ENCODE results near the gene GREB1L.

The GREB1L gene

DNA sequence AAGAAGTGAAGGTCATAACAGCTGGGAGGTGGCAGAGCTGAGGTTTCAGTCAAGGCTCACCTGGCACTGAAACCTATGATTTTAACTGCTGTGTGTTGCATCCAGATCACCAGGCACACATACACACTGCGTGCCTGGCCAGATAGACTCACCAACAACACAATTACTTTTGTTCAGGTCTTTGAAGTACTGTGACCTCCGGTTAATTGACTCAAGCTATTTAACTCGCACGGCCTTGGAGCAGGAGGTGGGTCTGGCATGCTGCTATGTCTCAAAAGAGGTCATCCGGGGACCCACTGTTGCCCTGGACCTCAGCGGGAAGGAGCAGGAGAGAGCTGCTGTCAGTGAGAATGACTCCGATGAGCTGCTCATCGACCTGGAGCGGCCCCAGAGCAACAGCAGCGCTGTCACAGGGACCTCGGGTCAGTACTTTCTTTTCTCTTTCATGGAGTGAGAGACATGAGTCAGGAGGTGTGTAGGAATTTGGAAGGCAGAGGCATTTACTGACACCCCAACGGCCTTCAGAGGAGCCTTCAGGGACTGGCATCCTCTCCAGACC lies 254.3 kb downstream of the GREB1L start:
- DNase-seq, result no peak

DNA sequence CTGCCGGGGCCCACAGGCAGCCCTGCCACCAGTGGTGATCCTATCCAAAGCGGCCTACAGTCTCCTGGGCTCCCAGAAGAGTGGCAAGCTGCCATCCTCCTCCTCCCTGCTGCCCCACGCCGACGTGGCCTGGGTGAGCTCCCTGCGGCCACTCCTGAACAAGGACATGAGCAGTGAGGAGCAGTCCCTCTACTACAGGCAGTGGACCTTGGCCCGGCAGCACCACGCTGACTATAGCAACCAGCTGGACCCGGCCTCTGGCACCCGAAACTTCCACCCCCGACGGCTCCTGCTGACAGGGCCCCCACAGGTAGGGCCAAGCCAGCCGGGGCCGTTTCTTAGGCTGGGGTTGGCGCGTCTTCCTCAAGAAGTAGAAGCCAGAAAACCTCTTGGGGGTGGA lies 258.0 kb downstream of the GREB1L start:
- DNase-seq, result no peak

GRCh38 chr18:21502661-21503060 lies 260.6 kb downstream of the GREB1L start:
- no peak for DNase-seq

DNA sequence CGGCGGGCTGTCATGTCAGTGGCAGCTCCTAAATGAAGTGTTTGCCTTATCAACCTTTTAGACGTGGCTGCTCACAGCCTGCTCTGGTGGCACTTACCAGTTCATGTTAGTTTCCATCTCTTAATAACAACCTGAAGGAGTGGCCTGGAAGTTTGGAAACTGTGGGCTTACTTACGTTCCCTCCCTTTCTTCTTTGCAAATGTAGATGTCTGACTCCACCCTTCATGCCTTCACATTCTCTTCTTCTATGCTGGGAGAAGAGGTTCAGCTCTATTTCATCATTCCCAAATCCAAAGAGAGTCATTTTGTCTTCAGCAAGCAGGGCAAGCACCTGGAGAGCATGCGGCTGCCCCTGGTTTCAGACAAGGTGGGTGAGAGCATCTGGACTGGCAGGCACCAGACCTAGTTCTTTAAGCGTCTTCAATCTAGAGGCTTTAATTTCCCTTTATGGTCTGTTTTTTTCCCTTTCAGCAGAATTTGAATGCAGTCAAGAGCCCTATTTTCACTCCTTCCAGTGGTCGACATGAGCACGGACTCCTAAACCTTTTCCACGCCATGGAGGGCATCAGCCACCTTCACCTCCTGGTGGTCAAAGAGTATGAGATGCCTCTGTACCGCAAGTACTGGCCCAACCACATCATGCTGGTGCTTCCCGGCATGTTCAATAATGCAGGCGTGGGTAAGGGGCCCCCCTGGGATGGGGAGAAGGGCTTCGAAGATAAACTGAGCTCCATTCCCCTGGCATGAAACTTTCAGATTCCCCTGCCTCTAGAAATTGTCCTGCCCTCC lies 266.1 kb downstream of the GREB1L start:
- no peak for DNase-seq

GRCh38 chr18:21509062-21509461 lies 267.0 kb downstream of the GREB1L start:
- DNase-seq, result no peak

- DNase-seq, result no peak
Observed at GRCh38 chr18:21513292-21513691, 271.3 kb downstream of the GREB1L start.

- no peak for DNase-seq
Observed at GRCh38 chr18:21513741-21514140, 271.7 kb downstream of the GREB1L start.

DNA sequence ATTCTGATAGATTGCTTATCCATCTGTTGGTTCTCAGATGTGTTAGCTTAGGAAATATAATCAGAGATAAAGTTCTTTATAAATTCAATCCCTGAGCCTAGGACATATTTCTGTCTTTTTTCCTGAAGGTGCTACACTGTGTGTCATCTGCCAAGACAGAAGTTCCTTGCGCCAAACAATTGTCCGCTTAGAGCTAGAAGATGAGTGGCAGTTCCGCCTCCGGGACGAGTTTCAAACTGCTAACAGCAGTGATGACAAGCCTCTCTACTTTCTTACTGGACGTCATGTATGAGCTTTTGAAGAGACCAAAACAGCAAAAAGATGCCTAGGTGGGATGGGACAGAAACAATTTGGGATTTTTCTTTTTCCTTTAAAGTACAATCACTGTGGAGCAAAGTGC lies 280.5 kb downstream of the GREB1L start:
- DNase-seq, result no peak

DNA sequence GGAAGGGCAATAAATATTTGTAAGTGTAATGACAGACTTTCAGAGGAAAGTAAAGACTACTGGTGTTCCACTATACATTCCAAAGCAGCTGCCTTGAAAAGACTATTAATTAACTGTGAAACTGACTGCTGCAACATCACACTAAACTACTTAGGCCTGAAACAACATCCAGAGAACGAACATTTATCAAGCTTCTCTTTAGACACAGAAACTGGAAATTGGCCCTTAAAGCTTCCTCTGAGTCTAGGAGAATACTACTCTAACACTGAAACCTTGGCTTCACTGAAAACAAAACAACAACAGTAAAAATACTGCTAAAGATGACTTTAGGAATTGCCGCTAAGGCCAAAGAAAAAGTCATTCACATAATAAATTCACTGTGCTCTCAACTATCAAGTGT lies 283.9 kb downstream of the GREB1L start:
- DNase-seq, result no peak

DNA sequence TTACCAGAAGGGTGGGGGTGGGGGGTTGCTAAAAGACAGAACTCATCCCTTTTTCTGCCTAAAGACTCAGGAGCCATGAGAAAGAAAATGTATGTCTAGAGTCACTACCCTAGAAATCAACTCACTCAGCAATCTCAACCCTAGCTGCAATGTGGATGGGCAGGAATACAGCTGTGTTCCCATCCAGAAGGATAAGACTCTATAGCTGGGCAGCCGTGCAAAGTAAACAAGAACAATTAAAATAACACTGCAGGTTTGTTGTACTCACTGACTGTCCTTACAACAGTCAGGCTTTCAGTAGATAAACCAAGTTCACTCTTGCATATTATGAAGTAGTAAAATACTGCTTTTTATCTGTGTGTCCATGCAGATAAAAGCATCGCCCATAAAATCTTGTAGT lies 284.4 kb downstream of the GREB1L start:
- DNase-seq, result no peak

DNA sequence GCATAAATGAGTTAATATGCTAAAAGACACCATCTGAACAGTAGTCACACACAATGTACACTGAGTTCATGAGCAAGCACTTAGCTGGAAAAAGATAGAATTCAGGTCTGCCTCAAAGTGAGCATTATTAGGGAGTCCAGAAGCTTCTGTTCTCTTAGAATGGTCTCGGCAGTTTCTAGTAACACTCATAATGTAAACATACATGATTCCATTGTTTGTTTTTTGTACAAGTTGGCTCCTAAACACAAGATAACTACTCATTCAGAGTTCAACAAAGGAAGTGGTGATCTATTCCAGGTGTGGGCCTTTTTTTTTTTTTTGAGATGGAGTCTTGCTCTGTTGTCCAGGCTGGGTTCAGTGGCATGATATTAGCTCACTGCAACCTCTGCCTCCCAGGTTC lies 292.3 kb downstream of the GREB1L start:
- no peak for DNase-seq

DNA sequence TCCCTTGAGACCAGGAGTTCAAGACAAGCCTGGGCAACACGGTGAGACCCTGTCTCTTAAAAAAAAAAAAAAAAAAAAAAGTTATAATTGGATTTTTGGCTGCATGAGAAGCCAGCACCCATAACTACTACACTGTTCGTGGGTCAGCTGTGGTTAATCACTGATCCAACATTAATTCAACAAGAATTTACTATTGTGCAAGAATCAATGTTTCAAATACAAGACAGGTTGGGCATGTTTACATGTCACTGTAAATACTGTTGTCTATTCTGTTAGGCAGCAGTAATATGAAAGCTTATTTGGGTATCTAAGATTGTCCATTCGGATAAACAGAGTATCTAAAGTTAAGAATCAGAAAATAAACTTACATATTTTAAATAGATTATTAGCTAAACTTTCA lies 296.2 kb downstream of the GREB1L start:
- DNase-seq, result no peak

GRCh38 chr18:21546423-21546822 lies 304.4 kb downstream of the GREB1L start:
- DNase-seq, result no peak

- DNase-seq, result no peak
Observed at GRCh38 chr18:21548647-21549046, 306.6 kb downstream of the GREB1L start.

DNA sequence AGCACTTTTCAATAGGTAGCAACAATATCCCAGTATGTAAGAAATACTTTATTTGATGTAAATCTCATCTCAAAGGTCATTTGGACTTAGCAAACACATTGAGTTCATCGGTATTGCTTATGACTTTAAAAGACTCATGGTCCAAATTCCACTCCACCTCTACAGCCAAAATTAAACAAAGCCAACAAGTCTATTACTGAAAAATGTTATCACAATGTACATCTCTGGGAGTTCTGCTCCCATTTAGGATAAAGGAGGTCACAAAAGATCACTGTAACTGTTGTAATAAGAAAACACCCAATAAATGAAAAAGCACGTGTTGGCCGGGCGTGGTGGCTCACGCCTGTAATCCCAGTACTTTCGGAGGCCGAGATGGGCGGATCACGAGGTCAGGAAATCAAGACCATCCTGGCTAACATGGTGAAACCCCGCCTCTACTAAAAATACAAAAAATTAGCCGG lies 308.5 kb downstream of the GREB1L start:
- no peak for DNase-seq

DNA sequence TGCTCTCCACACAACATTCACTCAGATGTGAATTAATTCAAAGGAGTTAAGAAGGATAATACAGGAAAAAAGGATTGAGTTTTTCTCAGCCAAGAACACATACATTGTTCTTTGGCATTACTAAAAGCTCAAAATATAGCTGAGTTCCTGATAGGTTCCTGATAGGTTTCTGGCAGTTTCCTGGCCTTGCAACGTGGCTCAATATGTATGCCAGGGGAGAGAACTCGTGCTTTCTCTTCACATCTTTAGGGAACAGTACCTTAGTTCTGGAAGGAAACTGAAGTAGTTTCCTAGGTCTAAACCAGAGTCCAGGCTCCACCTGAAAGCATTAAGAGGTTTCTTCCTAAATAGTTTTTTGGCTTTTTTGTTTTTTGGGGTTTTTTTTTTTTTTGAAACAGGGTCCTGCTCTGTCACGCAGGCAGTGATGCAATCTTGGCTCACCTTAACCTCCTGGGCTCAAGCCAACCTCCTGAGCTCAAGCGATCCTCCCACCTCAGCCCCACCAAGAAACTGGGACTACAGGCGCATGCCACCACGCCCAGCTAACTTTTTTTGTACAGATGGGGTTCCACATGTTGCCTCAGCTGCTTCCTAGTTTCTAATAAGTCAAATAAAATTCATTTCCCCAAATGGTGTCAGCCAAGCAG lies 315.7 kb downstream of the GREB1L start:
- DNase-seq, result no peak

GRCh38 chr18:21559195-21559594 lies 317.2 kb downstream of the GREB1L start:
- DNase-seq, result no peak

DNA sequence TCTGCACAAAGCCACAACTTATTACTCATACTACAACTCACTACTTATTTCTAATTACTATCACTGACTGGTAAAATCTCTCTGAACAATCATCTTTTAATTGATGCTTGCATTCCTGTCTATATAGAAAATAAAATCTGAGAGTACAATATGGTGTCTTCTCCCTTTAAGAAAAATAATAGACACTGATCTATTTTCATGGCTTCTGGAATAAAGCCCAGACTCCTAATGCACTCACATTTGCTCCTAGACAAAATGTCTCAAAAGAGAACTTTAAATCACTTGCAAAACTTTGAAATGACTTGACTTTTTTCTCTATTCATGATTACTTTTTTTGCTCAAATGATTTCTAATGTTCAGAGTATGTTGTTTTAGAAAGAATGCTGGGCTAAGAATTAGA lies 329.7 kb downstream of the GREB1L start:
- DNase-seq, result no peak

Measured in activated CD4-positive, alpha-beta T cell treated with anti-CD3 and anti-CD28 coated beads, Interleukin-2, Interleukin-6, amounts not matched to agents 100 ng/mL and 50 ng/mL, durations not matched to agents 16 hours and 8 hours (primary cell).